ENCODE results near the gene HSPA4L. TPM values are rescaled to one million over a fixed set of nuclear protein-coding genes. Genes with fewer than 3 reads are reported as not detected.

The HSPA4L gene
- total RNA-seq, 1 experiment from 2014 or later, result 8.7 TPM

GRCh38 chr4:127822430-127822829 is 40.3 kb downstream of the HSPA4L start:
- BruUV-seq (replicated peaks), result no TSS peak
- no peaks in the 10 kb centered on the region for H3K4me1 ChIP-seq (ENCODE audit: insufficient read depth, low read length)
- ATAC-seq (no peak), DNase-seq (no peak)
- ChIA-PET POLR2A (ENCODE audit: unreplicated experiment) (no interaction called here), CTCF (no interaction called here)
- no peaks in the 10 kb centered on the region for H3F3A ChIP-seq (ENCODE audit: low read length, unreplicated experiment)
- H3K9me2 ChIP-seq (replicated peaks; ENCODE audit: low read length), result no peaks in the 10 kb centered on the region
- no peaks in the 10 kb centered on the region for H3K27me3 ChIP-seq (ENCODE audit: low read length)
- no peaks in the 10 kb centered on the region for H4K20me1 ChIP-seq (ENCODE audit: low read length)
- intact Hi-C loops (cut with micrococcal nuclease), result no loop called here
- TF ChIP-seq EZH2 (IDR thresholded peaks at IDR 0.05; ENCODE audit: low read length, unreplicated experiment) (no peak), EZH2phosphoT487 (IDR thresholded peaks at IDR 0.05; ENCODE audit: borderline replicate concordance, low read length) (no peak)
- TF ChIP-seq, protein P1, sequence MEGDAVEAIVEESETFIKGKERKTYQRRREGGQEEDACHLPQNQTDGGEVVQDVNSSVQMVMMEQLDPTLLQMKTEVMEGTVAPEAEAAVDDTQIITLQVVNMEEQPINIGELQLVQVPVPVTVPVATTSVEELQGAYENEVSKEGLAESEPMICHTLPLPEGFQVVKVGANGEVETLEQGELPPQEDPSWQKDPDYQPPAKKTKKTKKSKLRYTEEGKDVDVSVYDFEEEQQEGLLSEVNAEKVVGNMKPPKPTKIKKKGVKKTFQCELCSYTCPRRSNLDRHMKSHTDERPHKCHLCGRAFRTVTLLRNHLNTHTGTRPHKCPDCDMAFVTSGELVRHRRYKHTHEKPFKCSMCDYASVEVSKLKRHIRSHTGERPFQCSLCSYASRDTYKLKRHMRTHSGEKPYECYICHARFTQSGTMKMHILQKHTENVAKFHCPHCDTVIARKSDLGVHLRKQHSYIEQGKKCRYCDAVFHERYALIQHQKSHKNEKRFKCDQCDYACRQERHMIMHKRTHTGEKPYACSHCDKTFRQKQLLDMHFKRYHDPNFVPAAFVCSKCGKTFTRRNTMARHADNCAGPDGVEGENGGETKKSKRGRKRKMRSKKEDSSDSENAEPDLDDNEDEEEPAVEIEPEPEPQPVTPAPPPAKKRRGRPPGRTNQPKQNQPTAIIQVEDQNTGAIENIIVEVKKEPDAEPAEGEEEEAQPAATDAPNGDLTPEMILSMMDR (conservative IDR thresholded peaks at IDR 0.05; ENCODE audit: low read depth, low read length), result no peak
- no peak overlapping the region for H3K4me2 ChIP-seq (ENCODE audit: low read length)
- H2AFZ ChIP-seq (ENCODE audit: low read length), result no peak overlapping the region
- H3K9me3 ChIP-seq (ENCODE audit: low read length), result no peaks in the 10 kb centered on the region
- H3K9ac ChIP-seq (ENCODE audit: low read length), result no peak overlapping the region
- no peaks in the 10 kb centered on the region for H3K79me2 ChIP-seq (ENCODE audit: low read length)
- H3K27ac ChIP-seq (ENCODE audit: low read length), result no peak overlapping the region
- no peaks in the 10 kb centered on the region for H3K36me3 ChIP-seq (ENCODE audit: low read depth, low read length)
- H3K4me3 ChIP-seq (ENCODE audit: low read length), result no peak overlapping the region

- ATAC-seq (no peak), DNase-seq (no peak)
- ChIA-PET POLR2A (ENCODE audit: unreplicated experiment) (no interaction called here), CTCF (no interaction called here)
- Histone ChIP-seq H2AFZ (ENCODE audit: low read length) (no peak overlapping the region), H3K9me3 (ENCODE audit: low read length) (no peaks in the 10 kb centered on the region), H3K36me3 (ENCODE audit: low read depth, low read length) (peaks cover 5% of the 10 kb centered on the region; the same call in 1 of the 2 replicates), H3K4me1 (ENCODE audit: insufficient read depth, low read length) (no peaks in the 10 kb centered on the region), H3F3A (ENCODE audit: low read length, unreplicated experiment) (no peaks in the 10 kb centered on the region), H3K9me2 (replicated peaks; ENCODE audit: low read length) (no peaks in the 10 kb centered on the region), H3K4me2 (ENCODE audit: low read length) (no peak overlapping the region), H3K4me3 (ENCODE audit: low read length) (no peak overlapping the region), H3K27ac (ENCODE audit: low read length) (no peak overlapping the region), H3K27me3 (ENCODE audit: low read length) (no peaks in the 10 kb centered on the region), H4K20me1 (ENCODE audit: low read length) (no peaks in the 10 kb centered on the region), H3K9ac (ENCODE audit: low read length) (no peak overlapping the region), H3K79me2 (ENCODE audit: low read length) (no peaks in the 10 kb centered on the region)
- intact Hi-C loops (cut with micrococcal nuclease), result no loop called here
- no TSS peak for BruUV-seq (replicated peaks)
- TF ChIP-seq EZH2 (IDR thresholded peaks at IDR 0.05; ENCODE audit: low read length, unreplicated experiment), result no peak
- TF ChIP-seq, protein P1 (conservative IDR thresholded peaks at IDR 0.05; ENCODE audit: low read depth, low read length), result no peak
- TF ChIP-seq EZH2phosphoT487 (IDR thresholded peaks at IDR 0.05; ENCODE audit: borderline replicate concordance, low read length), result no peak
Measured at GRCh38 chr4:127828121-127828520, 46.0 kb downstream of the HSPA4L start.

DNA sequence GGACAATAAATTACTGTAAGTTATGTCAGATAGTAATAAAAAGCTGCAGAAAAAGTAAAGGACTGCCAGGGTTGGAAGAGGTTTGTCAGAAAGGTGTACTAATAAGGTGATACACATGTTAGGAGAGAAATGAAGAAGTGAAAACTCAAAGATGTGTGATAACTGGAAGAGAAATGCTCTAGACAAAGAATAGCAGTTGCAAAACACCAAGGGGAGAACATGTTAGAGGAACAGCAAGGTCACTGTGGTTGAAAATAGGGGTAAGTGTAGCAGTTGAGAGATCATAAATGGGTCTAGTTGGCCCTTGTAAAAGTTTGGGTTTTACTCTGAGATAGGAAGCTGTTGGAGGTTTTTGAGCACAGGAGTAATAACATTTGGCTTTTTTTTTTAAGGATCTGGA is 46.9 kb downstream of the HSPA4L start:
- Histone ChIP-seq H3K4me3 (ENCODE audit: low read length) (no peak overlapping the region), H3K27ac (ENCODE audit: low read length) (no peak overlapping the region), H3K36me3 (ENCODE audit: low read depth, low read length) (peaks cover 5% of the 10 kb centered on the region; the same call in 1 of the 2 replicates), H3F3A (ENCODE audit: low read length, unreplicated experiment) (no peaks in the 10 kb centered on the region), H3K4me1 (ENCODE audit: insufficient read depth, low read length) (no peaks in the 10 kb centered on the region), H3K27me3 (ENCODE audit: low read length) (no peaks in the 10 kb centered on the region), H3K4me2 (ENCODE audit: low read length) (no peak overlapping the region), H3K9me2 (replicated peaks; ENCODE audit: low read length) (no peaks in the 10 kb centered on the region), H3K9me3 (ENCODE audit: low read length) (no peaks in the 10 kb centered on the region), H2AFZ (ENCODE audit: low read length) (no peak overlapping the region), H3K79me2 (ENCODE audit: low read length) (no peaks in the 10 kb centered on the region), H4K20me1 (ENCODE audit: low read length) (no peaks in the 10 kb centered on the region), H3K9ac (ENCODE audit: low read length) (no peak overlapping the region)
- intact Hi-C loops (cut with micrococcal nuclease), result no loop called here
- ATAC-seq (no peak), DNase-seq (no peak)
- POLR2A ChIA-PET (ENCODE audit: unreplicated experiment), result no interaction called here
- no peak for TF ChIP-seq EZH2phosphoT487 (IDR thresholded peaks at IDR 0.05; ENCODE audit: borderline replicate concordance, low read length)
- TF ChIP-seq, protein P1 (conservative IDR thresholded peaks at IDR 0.05; ENCODE audit: low read depth, low read length), result no peak
- no peak for TF ChIP-seq EZH2 (IDR thresholded peaks at IDR 0.05; ENCODE audit: low read length, unreplicated experiment)
- CTCF ChIA-PET, result no interaction called here
- no TSS peak for BruUV-seq (replicated peaks)

All from PC-3 (cell line).